Measurements from ENCODE around the gene ADGRF5. TPM values are rescaled to one million over a fixed set of nuclear protein-coding genes. Genes with fewer than 3 reads are reported as not detected.

ADGRF5 gene
- total RNA-seq, 2 experiments from 2014 or later, result not detected

DNA sequence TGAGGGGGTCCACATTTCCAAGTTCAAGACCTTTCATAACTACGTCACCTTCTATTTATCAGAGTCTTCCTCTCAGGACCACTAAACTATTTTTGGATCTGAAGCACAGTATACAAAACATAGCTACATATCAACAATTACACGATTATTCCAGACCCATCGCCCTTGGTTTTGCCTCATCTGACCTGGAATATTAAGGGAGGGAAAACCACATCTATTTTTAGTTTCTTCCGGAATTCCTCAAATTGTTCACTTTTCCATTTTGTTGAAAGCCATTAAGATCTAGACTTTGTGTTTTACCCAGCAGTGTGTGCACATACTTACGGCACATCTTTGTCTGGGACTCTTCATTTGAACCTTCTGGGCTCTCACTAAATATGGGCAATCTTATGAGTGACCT is 12.0 kb upstream of the ADGRF5 start:
- Histone ChIP-seq H3K36me3 (ENCODE audit: insufficient read depth, low read length) (no peaks in the 10 kb centered on the region), H4K20me1 (ENCODE audit: insufficient read depth, low read length) (no peaks in the 10 kb centered on the region), H3K27ac (ENCODE audit: low read depth, low read length, poor library complexity, severe bottlenecking) (no peak overlapping the region), H3K4me2 (ENCODE audit: low read length) (no peak overlapping the region), H3K9me2 (ENCODE audit: insufficient read depth, low read length) (no peaks in the 10 kb centered on the region), H3K4me3 (ENCODE audit: low read depth, low read length, poor library complexity, severe bottlenecking) (no peak overlapping the region), H2AFZ (ENCODE audit: low read length) (no peak overlapping the region), H3K4me1 (ENCODE audit: insufficient read depth, low read length, poor library complexity, severe bottlenecking) (no peaks in the 10 kb centered on the region), H3K79me2 (ENCODE audit: insufficient read depth, low read depth, low read length) (no peaks in the 10 kb centered on the region), H3K9me3 (ENCODE audit: low read length) (no peaks in the 10 kb centered on the region)
- ChIA-PET POLR2A (no interaction called here), CTCF (ENCODE audit: unreplicated experiment) (no interaction called here)
- no peak for DNase-seq (ENCODE audit: low spot score)
- BruUV-seq (replicated peaks), result no TSS peak
- TF ChIP-seq EZH2phosphoT487 (IDR thresholded peaks at IDR 0.05; ENCODE audit: borderline replicate concordance, low read depth, low read length), result no peak
- TF ChIP-seq CTCF (conservative IDR thresholded peaks at IDR 0.05; ENCODE audit: low read length), result no peak
- intact Hi-C loops (cut with micrococcal nuclease; ENCODE audit: unreplicated experiment), result no loop called here

DNA sequence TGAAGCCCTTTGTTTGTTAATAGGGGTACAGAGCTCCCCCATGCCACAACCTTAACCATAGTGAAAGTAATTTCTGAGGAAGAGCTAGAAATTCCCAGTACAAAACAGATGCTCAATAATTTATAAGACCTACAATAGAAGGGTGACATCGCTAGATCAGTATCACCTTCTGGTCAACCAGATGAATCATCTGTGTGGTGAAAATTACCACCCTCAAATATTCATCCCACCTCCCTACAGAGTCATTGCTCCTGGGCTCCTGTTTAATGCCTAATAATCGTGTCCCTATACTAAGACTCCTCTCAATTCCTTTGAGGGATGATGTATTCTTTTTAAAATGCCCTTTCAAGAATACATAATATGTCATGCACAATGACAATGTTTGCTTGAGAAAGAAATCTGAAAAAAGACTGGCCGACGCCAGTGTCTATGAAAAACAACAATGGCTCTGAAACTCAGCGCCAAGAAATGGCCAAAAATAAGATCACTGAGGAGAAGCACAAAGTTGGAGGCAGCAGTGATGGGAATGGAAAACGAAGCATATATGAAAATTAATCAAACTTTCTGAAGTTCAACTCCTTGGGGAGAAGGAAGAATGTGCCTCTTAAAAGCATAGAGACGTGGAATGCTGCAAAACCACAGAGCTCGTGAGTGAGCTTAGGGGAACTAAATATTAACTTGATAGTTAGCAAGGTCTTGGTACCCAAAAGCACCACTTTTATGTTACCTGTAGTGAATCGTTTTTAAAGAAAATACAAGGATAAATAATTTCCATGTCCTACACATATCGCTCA is 11.0 kb upstream of the ADGRF5 start:
- H3K4me1 ChIP-seq (ENCODE audit: insufficient read depth, low read length, poor library complexity, severe bottlenecking), result no peaks in the 10 kb centered on the region
- TF ChIP-seq EZH2phosphoT487 (IDR thresholded peaks at IDR 0.05; ENCODE audit: borderline replicate concordance, low read depth, low read length), result no peak
- no peak overlapping the region for H3K4me2 ChIP-seq (ENCODE audit: low read length)
- no peaks in the 10 kb centered on the region for H3K36me3 ChIP-seq (ENCODE audit: insufficient read depth, low read length)
- no peak overlapping the region for H3K27ac ChIP-seq (ENCODE audit: low read depth, low read length, poor library complexity, severe bottlenecking)
- ChIA-PET POLR2A (interaction anchor here (0.6 kb wide), 1 partner anchor 79 kb away, joined by 3 read pairs; no protein-coding TSS in a partner anchor), CTCF (ENCODE audit: unreplicated experiment) (no interaction called here)
- no peaks in the 10 kb centered on the region for H3K9me2 ChIP-seq (ENCODE audit: insufficient read depth, low read length)
- H3K79me2 ChIP-seq (ENCODE audit: insufficient read depth, low read depth, low read length), result no peaks in the 10 kb centered on the region
- H2AFZ ChIP-seq (ENCODE audit: low read length), result no peak overlapping the region
- DNase-seq (ENCODE audit: low spot score), result no peak
- no TSS peak for BruUV-seq (replicated peaks)
- intact Hi-C loops (cut with micrococcal nuclease; ENCODE audit: unreplicated experiment), result no loop called here
- no peaks in the 10 kb centered on the region for H3K9me3 ChIP-seq (ENCODE audit: low read length)
- no peaks in the 10 kb centered on the region for H4K20me1 ChIP-seq (ENCODE audit: insufficient read depth, low read length)
- no peak overlapping the region for H3K4me3 ChIP-seq (ENCODE audit: low read depth, low read length, poor library complexity, severe bottlenecking)

- H2AFZ ChIP-seq (ENCODE audit: low read length), result no peak overlapping the region
- DNase-seq (ENCODE audit: low spot score), result no peak
- H3K9me3 ChIP-seq (ENCODE audit: low read length), result no peaks in the 10 kb centered on the region
- H3K4me2 ChIP-seq (ENCODE audit: low read length), result no peak overlapping the region
- intact Hi-C loops (cut with micrococcal nuclease; ENCODE audit: unreplicated experiment), result no loop called here
- TF ChIP-seq EZH2phosphoT487 (IDR thresholded peaks at IDR 0.05; ENCODE audit: borderline replicate concordance, low read depth, low read length) (no peak), CTCF (conservative IDR thresholded peaks at IDR 0.05; ENCODE audit: low read length) (no peak)
- H3K4me3 ChIP-seq (ENCODE audit: low read depth, low read length, poor library complexity, severe bottlenecking), result no peak overlapping the region
- H3K79me2 ChIP-seq (ENCODE audit: insufficient read depth, low read depth, low read length), result no peaks in the 10 kb centered on the region
- POLR2A ChIA-PET, result no interaction called here
- H3K36me3 ChIP-seq (ENCODE audit: insufficient read depth, low read length), result no peaks in the 10 kb centered on the region
- no peaks in the 10 kb centered on the region for H3K4me1 ChIP-seq (ENCODE audit: insufficient read depth, low read length, poor library complexity, severe bottlenecking)
- no peak overlapping the region for H3K27ac ChIP-seq (ENCODE audit: low read depth, low read length, poor library complexity, severe bottlenecking)
- no TSS peak for BruUV-seq (replicated peaks)
- no peaks in the 10 kb centered on the region for H4K20me1 ChIP-seq (ENCODE audit: insufficient read depth, low read length)
- no peaks in the 10 kb centered on the region for H3K9me2 ChIP-seq (ENCODE audit: insufficient read depth, low read length)
- CTCF ChIA-PET (ENCODE audit: unreplicated experiment), result no interaction called here
These were observed 9.7 kb upstream of the ADGRF5 start for GRCh38 chr6:46931416-46931815.
